AG09309 (cell line): Measurements from ENCODE around the gene DDAH1.

Experiments
- DNase-seq: peaks from one replicate; pipeline ENCODE4 v3.0.0-alpha.2; 2010; ENCODE audit warnings: low read depth
- H3K4me3 ChIP-seq: 2 replicates; pipeline ENCODE4 v1.5.1; 2011; ENCODE audit warnings: mild to moderate bottlenecking, low read depth, low read length, moderate library complexity; ENCODE audit not compliant: control insufficient read depth
- CTCF ChIP-seq: IDR thresholded peaks from 2 replicates; pipeline ENCODE4 v1.5.1; 2011; ENCODE audit warnings: mild to moderate bottlenecking, low read depth, low read length, inconsistent platforms; ENCODE audit not compliant: insufficient read depth, control insufficient read depth; ENCODE audit errors: missing control alignments

The DDAH1 gene

DNA sequence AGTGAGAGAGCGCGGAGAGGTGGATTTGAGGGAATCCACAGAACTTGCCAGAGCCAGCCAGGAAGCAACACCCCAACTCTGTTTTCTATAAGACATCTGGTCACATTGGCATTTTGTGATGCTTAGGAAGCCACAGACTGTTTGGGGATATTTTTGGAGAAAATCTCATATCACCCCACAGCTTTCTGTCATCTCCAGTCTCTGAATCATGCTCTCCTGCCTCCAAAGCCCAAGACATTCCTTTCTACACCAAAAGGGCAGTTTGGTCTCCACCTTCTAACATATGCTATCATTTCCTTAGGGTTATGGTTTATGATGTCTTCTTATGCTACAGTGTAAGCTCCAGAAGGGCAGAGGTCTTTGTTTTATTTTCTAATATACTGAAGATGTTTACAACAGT lies 174.1 kb downstream of the DDAH1 start:
- no peak for TF ChIP-seq CTCF
- H3K4me3 ChIP-seq, result no peak overlapping the region
- DNase-seq, result no peak

- no peak for DNase-seq
- no peak overlapping the region for H3K4me3 ChIP-seq
- no peak for TF ChIP-seq CTCF
Measured at GRCh38 chr1:85289848-85290335, 175.1 kb downstream of the DDAH1 start.

GRCh38 chr1:85289207-85289847 lies 175.6 kb downstream of the DDAH1 start:
- peak; percentile 61 for DNase-seq
- H3K4me3 ChIP-seq, result no peak overlapping the region
- TF ChIP-seq CTCF, result no peak

- no peak overlapping the region for H3K4me3 ChIP-seq
- TF ChIP-seq CTCF, result no peak
- no peak for DNase-seq
Measured at GRCh38 chr1:85284202-85284601, 180.8 kb downstream of the DDAH1 start.

DNA sequence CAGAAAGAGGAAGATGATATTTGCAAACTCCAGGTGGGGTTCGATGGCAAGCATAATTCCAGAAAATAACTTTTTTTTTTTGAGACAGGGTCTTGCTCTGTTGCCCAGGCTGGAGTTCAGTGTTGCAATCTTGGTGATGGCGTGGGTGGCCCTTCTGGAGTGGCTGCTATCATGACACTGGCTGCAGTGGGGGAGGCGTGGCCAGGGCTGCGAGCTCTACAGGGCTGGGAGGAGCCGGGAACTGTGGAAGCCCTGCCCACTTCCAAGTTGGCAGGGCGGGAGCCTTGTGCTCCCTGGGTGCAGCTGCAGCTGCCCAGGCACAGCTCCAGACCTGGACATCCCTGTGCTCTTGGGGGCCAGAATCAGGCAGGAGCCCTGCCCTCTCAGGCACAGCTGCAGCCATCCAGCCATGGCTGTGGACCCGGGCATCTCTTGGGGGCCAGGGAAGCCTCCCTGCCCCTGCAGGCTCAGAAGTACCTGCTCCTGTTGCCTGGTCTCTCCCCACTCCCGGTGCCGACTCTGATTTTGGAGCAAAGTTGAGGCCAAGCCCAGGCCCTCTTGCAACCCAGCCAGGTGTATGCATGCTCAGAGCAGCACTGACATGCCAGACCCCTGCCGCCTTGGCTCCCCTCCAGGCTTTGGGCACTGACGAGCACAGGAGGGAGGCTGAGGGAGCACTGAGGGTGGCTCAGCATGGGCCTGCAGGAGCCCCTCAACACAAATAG lies 181.3 kb downstream of the DDAH1 start:
- no peak for DNase-seq
- no peak overlapping the region for H3K4me3 ChIP-seq
- no peak for TF ChIP-seq CTCF

GRCh38 chr1:85282424-85282823 lies 182.5 kb downstream of the DDAH1 start:
- no peak for TF ChIP-seq CTCF
- no peak overlapping the region for H3K4me3 ChIP-seq
- no peak for DNase-seq
